GM12878 (cell line): ENCODE data around the gene SHPK. TPM values are rescaled to one million over a fixed set of nuclear protein-coding genes. Genes with fewer than 3 reads are reported as not detected.

Experiments
- ATAC-seq: fragments of 200-7000 bp; cut with Tn5 transposase; 3 replicates; pipeline ENCODE4 v1.9.1; 2020; ENCODE audit warnings: mild to moderate bottlenecking, moderate library complexity
- BruUV-seq: library from RNA; stranded (reverse); fragments of 400-500 nt; replicated peaks from 2 replicates; lab custom pipeline; 2021; lab: Mats Ljungman, UMichigan
- CTCF ChIA-PET: fragments of 300-600 bp; sonication (Branson Sonifier 250); formaldehyde crosslinking; extraction: SDS; loops from one replicate; lab custom pipeline; 2021; ENCODE audit warnings: inconsistent platforms; lab: Yijun Ruan, JAX
- POLR2A ChIA-PET: fragments of 350-600 bp; formaldehyde crosslinking; extraction: SDS; loops from one replicate; lab custom pipeline; 2021; ENCODE audit warnings: inconsistent platforms; lab: Charles Lee
- RAD21 ChIA-PET: fragments of 300-600 bp; sonication (Branson Sonifier 250); formaldehyde crosslinking; loops from one replicate; lab custom pipeline; 2023; ENCODE audit warnings: antibody characterized with exemption; ENCODE audit not compliant: unreplicated experiment; lab: Charles Lee
- SMC1A ChIA-PET: fragments of 300-600 bp; sonication (Branson Sonifier 250); formaldehyde crosslinking; loops from one replicate; lab custom pipeline; 2023; ENCODE audit not compliant: unreplicated experiment, uncharacterized antibody; lab: Charles Lee
- DNase-seq: peaks from one replicate; pipeline ENCODE4 v3.0.0-alpha.2; 2011; ENCODE audit warnings: low read depth, low spot score
- FAIRE-seq: peaks from 3 replicates; lab custom pipeline; 2011; peaks lifted over from hg19 to GRCh38; lab: Jason Lieb, UNC
- H2AFZ ChIP-seq: 2 replicates; pipeline ENCODE4 v1.6.0; 2011; ENCODE audit warnings: low read depth, low read length, control low read depth; ENCODE audit not compliant: control insufficient read depth
- H3K27ac ChIP-seq: 2 replicates; pipeline ENCODE4 v1.5.1; 2011; ENCODE audit warnings: control low read depth; ENCODE audit not compliant: control insufficient read depth, insufficient read depth
- H3K27me3 ChIP-seq, 2 experiments: replicated peaks in 1 of 2; 2 replicates each; pipeline versions ENCODE4 v1.6.0 to v1.6.1; 2011; ENCODE audit warnings: low read length in 1 of 2; ENCODE audit not compliant: control insufficient read depth in 2 of 2, insufficient read depth in 2 of 2
- H3K36me3 ChIP-seq, 2 experiments: 2 replicates each; pipeline ENCODE4 v1.5.1; 2011; ENCODE audit warnings: low read length in 1 of 2; ENCODE audit not compliant: control insufficient read depth in 2 of 2, insufficient read depth in 2 of 2
- H3K4me1 ChIP-seq: 2 replicates; pipeline ENCODE4 v1.6.1; 2011; ENCODE audit warnings: mild to moderate bottlenecking, low read length, moderate library complexity, mixed read lengths; ENCODE audit not compliant: control insufficient read depth, insufficient read depth
- H3K4me2 ChIP-seq: 2 replicates; pipeline ENCODE4 v1.6.0; 2011; ENCODE audit warnings: control low read depth; ENCODE audit not compliant: control insufficient read depth, insufficient read depth
- H3K4me3 ChIP-seq: fragments of 200-600 bp; sonication (generic); 2 replicates; pipeline ENCODE4 v1.5.1; 2016
- H3K79me2 ChIP-seq: 2 replicates; pipeline ENCODE4 v1.6.0; 2011; ENCODE audit warnings: low read length; ENCODE audit not compliant: control insufficient read depth, insufficient read depth
- H3K9ac ChIP-seq: 2 replicates; pipeline ENCODE4 v1.8.0; 2011; ENCODE audit warnings: low read length, control low read depth, mixed read lengths; ENCODE audit not compliant: control insufficient read depth, insufficient read depth
- H3K9me3 ChIP-seq: replicated peaks from 3 replicates; pipeline ENCODE4 v1.5.1; 2011; ENCODE audit warnings: mild to moderate bottlenecking, low read length; ENCODE audit not compliant: control insufficient read depth, insufficient read depth
- H4K20me1 ChIP-seq: 2 replicates; pipeline ENCODE4 v1.6.0; 2011; ENCODE audit not compliant: control insufficient read depth, insufficient read depth
- CBX5 ChIP-seq: sonication (generic); IDR thresholded peaks from 2 replicates; pipeline ENCODE4 v1.6.1; 2016; ENCODE audit warnings: low read depth, moderate library complexity, mild to moderate bottlenecking, inconsistent platforms
- POLR2A ChIP-seq: IDR thresholded peaks from 2 replicates; pipeline ENCODE4 v1.6.1; 2011; ENCODE audit warnings: low read depth, mild to moderate bottlenecking, low read length
- SPI1 ChIP-seq: IDR thresholded peaks from 2 replicates; pipeline ENCODE4 v1.6.1; 2011; ENCODE audit warnings: low read depth, mild to moderate bottlenecking, low read length, moderate library complexity, borderline replicate concordance; ENCODE audit not compliant: insufficient read depth
- WRNIP1 ChIP-seq: IDR thresholded peaks from 2 replicates; pipeline ENCODE4 v1.6.1; 2011; ENCODE audit warnings: low read depth, low read length, improper control_type of control experiment, borderline replicate concordance
- WGBS: methylation state at CpG from one replicate; pipeline ENCODE4 v1.1.6; 2016; ENCODE audit warnings: low lambda C conversion rate; ENCODE audit not compliant: insufficient replicate concordance, insufficient coverage; ENCODE audit errors: missing lambda C conversion rate; 5-methylcytosine and 5-hydroxymethylcytosine counted together
- in situ Hi-C: fragments of 300-500 bp; cut with MboI; formaldehyde crosslinking; loops from 9 replicates; pipeline ENCODE4 v1.14.3; 2018; ENCODE audit warnings: mixed read lengths
- intact Hi-C: fragments of 100-400 bp; cut with micrococcal nuclease; formaldehyde crosslinking; loops from one replicate; pipeline ENCODE4 v1.14.2; 2022; ENCODE audit not compliant: unreplicated experiment
- polyA plus RNA-seq, 11 experiments: library from polyadenylated mRNA; depleted of rRNA in 4 of 11; unstranded in 6 of 11; stranded (reverse) in 5 of 11; fragments of >200 nt; fragmentation: Nextera tagmentation in 4 of 11; fragmentation: Illumina TruSeq in 1 of 11; extraction: Ambion mirVana in 4 of 11; extraction: Trizol in 1 of 11; gene quantifications; 1 replicate in 1 of 11; 2 replicates in 10 of 11; pipeline versions ENCODE4 v1.2.1 to v1.2.3, GENCODE V29; 2011 to 2016; ENCODE audit warnings: inconsistent platforms in 2 of 11, missing spikeins in 2 of 11, low read depth in 1 of 11
- total RNA-seq, 4 experiments: library from RNA; depleted of rRNA in 3 of 4; stranded (reverse); fragments of >200 nt in 3 of 4; fragmentation: Illumina TruSeq in 1 of 4; extraction: Trizol in 1 of 4; gene quantifications; 2 replicates each; pipeline versions ENCODE4 v1.2.1 to v1.2.3, GENCODE V29; 2013 to 2021

The SHPK gene
- total and polyA plus RNA-seq, 10 of the 15 experiments (the other 5 are each of a cell fraction or from before 2014, with no cell fraction given), result 1.7 to 16.6 (median 12.9) TPM

GRCh38 chr17:3657588-3657869 lies 21.5 kb upstream of the SHPK start:
- ATAC-seq (no peak), DNase-seq (no peak), FAIRE-seq (no peak)
- no TSS peak for BruUV-seq
- H4K20me1 ChIP-seq, result no peaks in the 10 kb centered on the region
- no peaks in the 10 kb centered on the region for H3K27me3 ChIP-seq
- ChIA-PET POLR2A (no interaction called here), CTCF (no interaction called here), RAD21 (no interaction called here), SMC1A (no interaction called here)
- H3K36me3 ChIP-seq, result no peaks in the 10 kb centered on the region
- H3K9ac ChIP-seq, result no peak overlapping the region
- H2AFZ ChIP-seq, result no peak overlapping the region
- no peak overlapping the region for H3K27ac ChIP-seq
- H3K79me2 ChIP-seq, result no peaks in the 10 kb centered on the region
- 44% methylated on average over 7 of the region's 7 CpGs for WGBS
- H3K4me3 ChIP-seq, result no peak overlapping the region
- in situ Hi-C loops, result no loop called here
- no peak overlapping the region for H3K4me2 ChIP-seq
- H3K9me3 ChIP-seq, result no peaks in the 10 kb centered on the region
- intact Hi-C loops, result no loop called here
- no peaks in the 10 kb centered on the region for H3K4me1 ChIP-seq
- peak; percentile 11; the same call in 1 of the 2 replicates for TF ChIP-seq POLR2A
- TF ChIP-seq CBX5, result no peak
- TF ChIP-seq, all 136 proteins: peak for 1

- no TSS peak for BruUV-seq
- in situ Hi-C loops, result no loop called here
- H3K36me3 ChIP-seq, result no peaks in the 10 kb centered on the region
- H3K4me3 ChIP-seq, result no peak overlapping the region
- H3K27ac ChIP-seq, result no peak overlapping the region
- ChIA-PET SMC1A (interaction anchor here (0.6 kb wide), 1 partner anchor 1675 kb away, joined by 3 read pairs; no protein-coding TSS in a partner anchor), RAD21 (no interaction called here), POLR2A (no interaction called here)
- no peak overlapping the region for H3K9ac ChIP-seq
- intact Hi-C loops, result no loop called here
- WGBS, result 81% methylated on average over 15 of the region's 16 CpGs
- no peak for FAIRE-seq
- H3K4me2 ChIP-seq, result no peak overlapping the region
- H3K9me3 ChIP-seq, result no peaks in the 10 kb centered on the region
- no peaks in the 10 kb centered on the region for H3K4me1 ChIP-seq
- H2AFZ ChIP-seq, result no peak overlapping the region
- no peaks in the 10 kb centered on the region for H3K27me3 ChIP-seq
- no peaks in the 10 kb centered on the region for H4K20me1 ChIP-seq
- TF ChIP-seq WRNIP1 (no peak), SPI1 (no peak)
- TF ChIP-seq, all 136 proteins: peak for 0
- H3K79me2 ChIP-seq, result no peaks in the 10 kb centered on the region
- DNase-seq (no peak), ATAC-seq (no peak)
- CTCF ChIA-PET, result no interaction called here
Observed at GRCh38 chr17:3656755-3657587, 20.9 kb upstream of the SHPK start.
